ENCODE measurements around the gene NDRG4. TPM values are rescaled to one million over a fixed set of nuclear protein-coding genes. Genes with fewer than 3 reads are reported as not detected.

NDRG4 gene
- total RNA-seq, 1 experiment from 2014 or later: 6.1 TPM

DNA sequence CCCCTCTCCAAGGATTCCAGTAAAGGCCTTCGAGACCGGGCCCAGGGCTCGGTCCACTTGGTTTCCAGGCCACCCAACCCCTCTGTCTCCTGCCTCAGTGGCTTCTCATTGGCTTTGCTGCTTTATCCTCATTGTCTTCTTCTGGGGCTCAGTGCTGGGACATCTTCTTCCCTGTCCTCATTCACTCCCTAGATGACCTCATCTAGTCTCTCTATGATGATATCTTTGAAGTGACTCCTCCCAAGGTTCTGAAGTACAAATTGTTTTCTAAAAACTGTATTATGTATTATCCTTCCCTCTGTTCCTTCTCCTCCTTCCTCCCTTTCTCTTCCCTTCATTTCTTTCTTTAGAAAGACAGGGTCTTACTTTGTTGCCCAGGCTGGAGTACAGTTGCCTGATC lies 27.1 kb upstream of the NDRG4 start:
- BruUV-seq (replicated peaks): no TSS peak
- no peak for DNase-seq
- Mint-ChIP-seq H3K4me3 (ENCODE audit: low read depth, unreplicated experiment) (no peak overlapping the region), H3K27me3 (ENCODE audit: unreplicated experiment) (peaks cover 97% of the 10 kb centered on the region), H3K36me3 (ENCODE audit: insufficient read depth, unreplicated experiment) (no peaks in the 10 kb centered on the region), H3K27ac (ENCODE audit: unreplicated experiment) (no peak overlapping the region), H3K9me3 (ENCODE audit: low read depth, unreplicated experiment) (no peaks in the 10 kb centered on the region), H3K4me1 (ENCODE audit: low read depth, unreplicated experiment) (no peaks in the 10 kb centered on the region)
- TF ChIP-seq, protein P1, sequence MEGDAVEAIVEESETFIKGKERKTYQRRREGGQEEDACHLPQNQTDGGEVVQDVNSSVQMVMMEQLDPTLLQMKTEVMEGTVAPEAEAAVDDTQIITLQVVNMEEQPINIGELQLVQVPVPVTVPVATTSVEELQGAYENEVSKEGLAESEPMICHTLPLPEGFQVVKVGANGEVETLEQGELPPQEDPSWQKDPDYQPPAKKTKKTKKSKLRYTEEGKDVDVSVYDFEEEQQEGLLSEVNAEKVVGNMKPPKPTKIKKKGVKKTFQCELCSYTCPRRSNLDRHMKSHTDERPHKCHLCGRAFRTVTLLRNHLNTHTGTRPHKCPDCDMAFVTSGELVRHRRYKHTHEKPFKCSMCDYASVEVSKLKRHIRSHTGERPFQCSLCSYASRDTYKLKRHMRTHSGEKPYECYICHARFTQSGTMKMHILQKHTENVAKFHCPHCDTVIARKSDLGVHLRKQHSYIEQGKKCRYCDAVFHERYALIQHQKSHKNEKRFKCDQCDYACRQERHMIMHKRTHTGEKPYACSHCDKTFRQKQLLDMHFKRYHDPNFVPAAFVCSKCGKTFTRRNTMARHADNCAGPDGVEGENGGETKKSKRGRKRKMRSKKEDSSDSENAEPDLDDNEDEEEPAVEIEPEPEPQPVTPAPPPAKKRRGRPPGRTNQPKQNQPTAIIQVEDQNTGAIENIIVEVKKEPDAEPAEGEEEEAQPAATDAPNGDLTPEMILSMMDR (IDR thresholded peaks at IDR 0.05; ENCODE audit: unreplicated experiment): no peak
- intact Hi-C loops (cut with micrococcal nuclease; ENCODE audit: unreplicated experiment): no loop called here
- CTCF ChIA-PET: no interaction called here

DNA sequence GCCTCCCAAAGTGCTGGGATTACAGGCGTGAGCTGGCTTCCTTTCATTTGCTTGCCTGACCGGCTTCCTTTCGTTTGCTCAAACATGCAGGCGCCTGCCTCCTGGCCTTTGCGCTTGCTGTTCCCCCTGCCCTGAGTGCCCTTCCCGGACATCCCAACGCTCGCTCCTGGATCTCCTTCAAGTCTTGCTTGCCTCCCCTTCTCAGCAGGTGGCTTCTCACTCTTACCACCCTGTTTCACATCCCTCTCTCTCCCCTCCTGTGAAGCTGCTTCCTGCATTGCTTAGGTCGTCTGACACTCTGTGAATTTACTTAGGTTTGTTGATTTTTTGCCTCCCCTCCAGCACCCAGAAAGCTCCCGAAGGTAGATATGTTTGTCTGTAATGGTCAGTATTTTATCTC lies 25.6 kb upstream of the NDRG4 start:
- no TSS peak for BruUV-seq (replicated peaks)
- CTCF ChIA-PET: no interaction called here
- Mint-ChIP-seq H3K9me3 (ENCODE audit: low read depth, unreplicated experiment) (no peaks in the 10 kb centered on the region), H3K27me3 (ENCODE audit: unreplicated experiment) (peaks cover 85% of the 10 kb centered on the region), H3K27ac (ENCODE audit: unreplicated experiment) (no peak overlapping the region), H3K36me3 (ENCODE audit: insufficient read depth, unreplicated experiment) (no peaks in the 10 kb centered on the region), H3K4me3 (ENCODE audit: low read depth, unreplicated experiment) (no peak overlapping the region), H3K4me1 (ENCODE audit: low read depth, unreplicated experiment) (no peaks in the 10 kb centered on the region)
- DNase-seq: no peak
- TF ChIP-seq, protein P1 (IDR thresholded peaks at IDR 0.05; ENCODE audit: unreplicated experiment): no peak
- intact Hi-C loops (cut with micrococcal nuclease; ENCODE audit: unreplicated experiment): no loop called here

DNA sequence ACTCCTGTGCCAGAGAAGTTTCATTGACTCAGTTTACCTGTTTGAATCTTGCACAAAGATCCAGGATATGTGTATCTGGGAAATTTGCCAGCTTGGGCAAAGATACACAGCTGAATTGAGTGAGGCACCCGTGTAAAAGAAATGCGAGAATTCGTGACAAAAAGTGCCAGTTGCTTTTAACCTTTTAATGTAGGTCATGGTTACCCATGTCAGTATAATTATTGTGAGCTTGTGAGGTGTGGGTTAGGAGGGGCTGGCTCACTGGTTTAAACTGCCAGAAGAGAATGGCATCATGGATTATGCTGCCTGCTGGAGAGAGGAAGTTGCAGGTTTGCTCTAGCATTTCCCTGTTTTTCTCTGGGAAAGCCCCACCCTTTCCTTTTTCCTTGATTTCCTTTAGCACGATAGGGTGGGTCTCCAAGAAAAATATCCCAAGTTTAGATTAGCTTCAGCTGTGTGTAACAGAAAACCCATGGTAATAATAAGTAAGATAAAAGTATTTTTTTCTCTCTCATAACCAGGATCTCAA lies 24.8 kb upstream of the NDRG4 start:
- Mint-ChIP-seq H3K27ac (ENCODE audit: unreplicated experiment) (no peak overlapping the region), H3K4me3 (ENCODE audit: low read depth, unreplicated experiment) (no peak overlapping the region), H3K9me3 (ENCODE audit: low read depth, unreplicated experiment) (no peaks in the 10 kb centered on the region), H3K27me3 (ENCODE audit: unreplicated experiment) (peaks cover 85% of the 10 kb centered on the region), H3K36me3 (ENCODE audit: insufficient read depth, unreplicated experiment) (no peaks in the 10 kb centered on the region), H3K4me1 (ENCODE audit: low read depth, unreplicated experiment) (no peaks in the 10 kb centered on the region)
- DNase-seq: no peak
- intact Hi-C loops (cut with micrococcal nuclease; ENCODE audit: unreplicated experiment): no loop called here
- TF ChIP-seq, protein P1 (IDR thresholded peaks at IDR 0.05; ENCODE audit: unreplicated experiment): no peak
- BruUV-seq (replicated peaks): no TSS peak
- CTCF ChIA-PET: no interaction called here

DNA sequence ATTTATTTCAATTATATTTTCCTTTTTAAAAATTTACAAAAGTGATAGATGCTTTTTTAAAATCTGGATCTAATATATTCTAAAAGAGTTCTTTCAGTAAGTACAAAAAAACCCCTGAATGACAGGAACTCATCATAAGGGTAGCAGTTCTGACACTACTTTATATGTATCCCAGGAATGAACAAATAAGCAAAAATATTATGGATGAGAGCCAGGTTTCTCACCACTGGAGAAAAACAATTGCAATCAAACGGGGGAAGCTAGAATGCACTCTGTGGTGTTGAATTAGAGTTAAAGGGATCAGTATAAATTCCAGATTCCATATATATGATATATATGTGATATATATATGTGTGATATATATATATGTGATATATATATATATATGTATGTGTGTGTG lies 23.2 kb upstream of the NDRG4 start:
- Mint-ChIP-seq H3K27me3 (ENCODE audit: unreplicated experiment) (peaks cover 84% of the 10 kb centered on the region), H3K27ac (ENCODE audit: unreplicated experiment) (no peak overlapping the region), H3K4me1 (ENCODE audit: low read depth, unreplicated experiment) (no peaks in the 10 kb centered on the region), H3K36me3 (ENCODE audit: insufficient read depth, unreplicated experiment) (no peaks in the 10 kb centered on the region), H3K9me3 (ENCODE audit: low read depth, unreplicated experiment) (no peaks in the 10 kb centered on the region), H3K4me3 (ENCODE audit: low read depth, unreplicated experiment) (no peak overlapping the region)
- DNase-seq: no peak
- intact Hi-C loops (cut with micrococcal nuclease; ENCODE audit: unreplicated experiment): no loop called here
- TF ChIP-seq, protein P1 (IDR thresholded peaks at IDR 0.05; ENCODE audit: unreplicated experiment): no peak
- CTCF ChIA-PET: interaction anchor here (0.6 kb wide), 1 partner anchor 47 kb away, joined by 5 read pairs; no protein-coding TSS in a partner anchor
- no TSS peak for BruUV-seq (replicated peaks)
